ENCODE measurements around the gene TYSND1.

GRCh38 chr10:70090951-70091350 is 55.5 kb downstream of the TYSND1 start:
- TF ChIP-seq CTCF (IDR thresholded peaks at IDR 0.05) (no peak), EP300 (IDR thresholded peaks at IDR 0.05) (no peak), POLR2A (IDR thresholded peaks at IDR 0.05) (no peak), POLR2AphosphoS5 (IDR thresholded peaks at IDR 0.05) (no peak)

Data from upper lobe of left lung (tissue), 4 donors.